ENCODE measurements around the gene SPATA25.

SPATA25 gene

GRCh38 chr20:45909817-45910669 is 22.6 kb upstream of the SPATA25 start:
- H2BK15ac ChIP-seq (replicated peaks; ENCODE audit: low read depth): no peak overlapping the region
- no peaks in the 10 kb centered on the region for H3K27me3 ChIP-seq (ENCODE audit: insufficient read depth, low read length, poor library complexity)
- no peak for DNase-seq
- H2BK120ac ChIP-seq (ENCODE audit: low read depth, low read length): no peak overlapping the region
- no peak overlapping the region for H3K27ac ChIP-seq (ENCODE audit: low read depth, low read length)
- no peak overlapping the region for H3K18ac ChIP-seq (ENCODE audit: low read length)
- H3K36me3 ChIP-seq (ENCODE audit: control insufficient read depth, insufficient read depth, low read length): peaks cover 13% of the 10 kb centered on the region
- no peak overlapping the region for H3K4ac ChIP-seq (ENCODE audit: low read depth, low read length)
- no CpG with 5 or more reads among the region's 22 CpGs for WGBS (ENCODE audit: extremely low coverage, insufficient coverage, low lambda C conversion rate)
- H3K4me3 ChIP-seq (ENCODE audit: low read length): no peak overlapping the region
- H3K79me1 ChIP-seq (ENCODE audit: low read length): peaks cover 6% of the 10 kb centered on the region
- H3K79me2 ChIP-seq (ENCODE audit: control insufficient read depth, insufficient read depth, low read length): peaks cover 3% of the 10 kb centered on the region
- no peak overlapping the region for H3K9ac ChIP-seq (ENCODE audit: low read length)
- no peak overlapping the region for H2AK5ac ChIP-seq (ENCODE audit: low read length)
- no peak overlapping the region for H3K4me2 ChIP-seq (ENCODE audit: low read length)
- H3K4me1 ChIP-seq (ENCODE audit: control insufficient read depth, low read depth, low read length): peaks cover 2% of the 10 kb centered on the region
- H4K5ac ChIP-seq (ENCODE audit: low read length): no peak overlapping the region
- H4K8ac ChIP-seq (ENCODE audit: low read depth, low read length): no peak overlapping the region
- H2BK5ac ChIP-seq (ENCODE audit: low read length): no peak overlapping the region
- no peak overlapping the region for H3K23ac ChIP-seq (ENCODE audit: low read length)
- peak overlapping the region; percentile 25 for H3K56ac ChIP-seq (ENCODE audit: low read length)

- Histone ChIP-seq H3K27ac (ENCODE audit: low read depth, low read length) (no peak overlapping the region), H3K36me3 (ENCODE audit: control insufficient read depth, insufficient read depth, low read length) (peaks cover 16% of the 10 kb centered on the region)
- DNase-seq: no peak
Measured at GRCh38 chr20:45909336-45909808, 21.9 kb upstream of the SPATA25 start.

GRCh38 chr20:45908084-45908483 is 20.7 kb upstream of the SPATA25 start:
- Histone ChIP-seq H4K8ac (ENCODE audit: low read depth, low read length) (no peak overlapping the region), H2BK15ac (replicated peaks; ENCODE audit: low read depth) (no peak overlapping the region), H3K4me1 (ENCODE audit: control insufficient read depth, low read depth, low read length) (peaks cover 2% of the 10 kb centered on the region), H3K27ac (ENCODE audit: low read depth, low read length) (no peak overlapping the region), H3K23ac (ENCODE audit: low read length) (no peak overlapping the region), H4K5ac (ENCODE audit: low read length) (no peak overlapping the region), H3K27me3 (ENCODE audit: insufficient read depth, low read length, poor library complexity) (no peaks in the 10 kb centered on the region), H3K79me1 (ENCODE audit: low read length) (peaks cover 6% of the 10 kb centered on the region), H3K9ac (ENCODE audit: low read length) (no peak overlapping the region), H2BK5ac (ENCODE audit: low read length) (no peak overlapping the region), H3K36me3 (ENCODE audit: control insufficient read depth, insufficient read depth, low read length) (peaks cover 16% of the 10 kb centered on the region), H2AK5ac (ENCODE audit: low read length) (no peak overlapping the region), H3K4ac (ENCODE audit: low read depth, low read length) (no peak overlapping the region), H3K4me2 (ENCODE audit: low read length) (no peak overlapping the region), H3K79me2 (ENCODE audit: control insufficient read depth, insufficient read depth, low read length) (peaks cover 3% of the 10 kb centered on the region), H3K56ac (ENCODE audit: low read length) (no peak overlapping the region), H2BK120ac (ENCODE audit: low read depth, low read length) (no peak overlapping the region), H3K18ac (ENCODE audit: low read length) (no peak overlapping the region), H3K4me3 (ENCODE audit: low read length) (no peak overlapping the region)
- no CpG with 5 or more reads among the region's 2 CpGs for WGBS (ENCODE audit: extremely low coverage, insufficient coverage, low lambda C conversion rate)
- no peak for DNase-seq

More at GRCh38 chr20:45909336-45909808, 21.9 kb upstream of the SPATA25 start:
- peaks cover 6% of the 10 kb centered on the region for H3K79me1 ChIP-seq (ENCODE audit: low read length)
- no peaks in the 10 kb centered on the region for H3K27me3 ChIP-seq (ENCODE audit: insufficient read depth, low read length, poor library complexity)
- no peak overlapping the region for H2BK5ac ChIP-seq (ENCODE audit: low read length)
- WGBS (ENCODE audit: extremely low coverage, insufficient coverage, low lambda C conversion rate): 100% methylated on average over 1 of the region's 12 CpGs
- peaks cover 2% of the 10 kb centered on the region for H3K4me1 ChIP-seq (ENCODE audit: control insufficient read depth, low read depth, low read length)
- H3K79me2 ChIP-seq (ENCODE audit: control insufficient read depth, insufficient read depth, low read length): peaks cover 3% of the 10 kb centered on the region
- H3K4me3 ChIP-seq (ENCODE audit: low read length): no peak overlapping the region
- H4K5ac ChIP-seq (ENCODE audit: low read length): no peak overlapping the region
- H4K8ac ChIP-seq (ENCODE audit: low read depth, low read length): no peak overlapping the region
- H3K56ac ChIP-seq (ENCODE audit: low read length): no peak overlapping the region
- H2BK120ac ChIP-seq (ENCODE audit: low read depth, low read length): no peak overlapping the region
- no peak overlapping the region for H3K23ac ChIP-seq (ENCODE audit: low read length)
- H3K18ac ChIP-seq (ENCODE audit: low read length): no peak overlapping the region
- H3K9ac ChIP-seq (ENCODE audit: low read length): no peak overlapping the region
- no peak overlapping the region for H3K4ac ChIP-seq (ENCODE audit: low read depth, low read length)
- no peak overlapping the region for H2BK15ac ChIP-seq (replicated peaks; ENCODE audit: low read depth)
- no peak overlapping the region for H2AK5ac ChIP-seq (ENCODE audit: low read length)
- no peak overlapping the region for H3K4me2 ChIP-seq (ENCODE audit: low read length)

- no CpG with 5 or more reads among the region's 17 CpGs for WGBS (ENCODE audit: extremely low coverage, insufficient coverage, low lambda C conversion rate)
Measured at GRCh38 chr20:45907219-45907948, 20.0 kb upstream of the SPATA25 start.

GRCh38 chr20:45905505-45906079 is 18.2 kb upstream of the SPATA25 start:
- WGBS (ENCODE audit: extremely low coverage, insufficient coverage, low lambda C conversion rate): no CpG with 5 or more reads among the region's 8 CpGs
- Histone ChIP-seq H3K79me2 (ENCODE audit: control insufficient read depth, insufficient read depth, low read length) (peaks cover 3% of the 10 kb centered on the region), H3K27ac (ENCODE audit: low read depth, low read length) (no peak overlapping the region), H2AK5ac (ENCODE audit: low read length) (no peak overlapping the region), H4K5ac (ENCODE audit: low read length) (no peak overlapping the region), H3K4ac (ENCODE audit: low read depth, low read length) (no peak overlapping the region), H3K4me3 (ENCODE audit: low read length) (no peak overlapping the region), H4K8ac (ENCODE audit: low read depth, low read length) (no peak overlapping the region), H2BK5ac (ENCODE audit: low read length) (no peak overlapping the region), H3K4me1 (ENCODE audit: control insufficient read depth, low read depth, low read length) (no peaks in the 10 kb centered on the region), H3K9ac (ENCODE audit: low read length) (no peak overlapping the region), H3K79me1 (ENCODE audit: low read length) (peaks cover 6% of the 10 kb centered on the region), H3K18ac (ENCODE audit: low read length) (no peak overlapping the region), H2BK15ac (replicated peaks; ENCODE audit: low read depth) (no peak overlapping the region), H2BK120ac (ENCODE audit: low read depth, low read length) (no peak overlapping the region), H3K56ac (ENCODE audit: low read length) (no peak overlapping the region), H3K23ac (ENCODE audit: low read length) (no peak overlapping the region), H3K27me3 (ENCODE audit: insufficient read depth, low read length, poor library complexity) (no peaks in the 10 kb centered on the region), H3K36me3 (ENCODE audit: control insufficient read depth, insufficient read depth, low read length) (peaks cover 24% of the 10 kb centered on the region), H3K4me2 (ENCODE audit: low read length) (no peak overlapping the region)
- peak; percentile 23 for DNase-seq

More at GRCh38 chr20:45907219-45907948, 20.0 kb upstream of the SPATA25 start:
- Histone ChIP-seq H3K56ac (ENCODE audit: low read length) (no peak overlapping the region), H2BK120ac (ENCODE audit: low read depth, low read length) (no peak overlapping the region), H3K4me1 (ENCODE audit: control insufficient read depth, low read depth, low read length) (peaks cover 1% of the 10 kb centered on the region), H2BK15ac (replicated peaks; ENCODE audit: low read depth) (no peak overlapping the region), H3K4me3 (ENCODE audit: low read length) (no peak overlapping the region), H3K79me2 (ENCODE audit: control insufficient read depth, insufficient read depth, low read length) (peaks cover 3% of the 10 kb centered on the region), H4K5ac (ENCODE audit: low read length) (no peak overlapping the region), H3K23ac (ENCODE audit: low read length) (no peak overlapping the region), H2BK5ac (ENCODE audit: low read length) (no peak overlapping the region), H3K27me3 (ENCODE audit: insufficient read depth, low read length, poor library complexity) (no peaks in the 10 kb centered on the region), H3K4me2 (ENCODE audit: low read length) (no peak overlapping the region), H3K4ac (ENCODE audit: low read depth, low read length) (no peak overlapping the region), H3K79me1 (ENCODE audit: low read length) (peaks cover 6% of the 10 kb centered on the region), H4K8ac (ENCODE audit: low read depth, low read length) (no peak overlapping the region), H3K9ac (ENCODE audit: low read length) (no peak overlapping the region), H3K18ac (ENCODE audit: low read length) (no peak overlapping the region), H2AK5ac (ENCODE audit: low read length) (no peak overlapping the region), H3K36me3 (ENCODE audit: control insufficient read depth, insufficient read depth, low read length) (peaks cover 18% of the 10 kb centered on the region), H3K27ac (ENCODE audit: low read depth, low read length) (no peak overlapping the region)
- DNase-seq: no peak

Measured in mesendoderm (in vitro differentiated cells).